ENCODE measurements around the gene WDR1. TPM values are rescaled to one million over a fixed set of nuclear protein-coding genes. Genes with fewer than 3 reads are reported as not detected.

Gene WDR1
- total RNA-seq, 1 experiment from 2014 or later = 223 TPM

- Histone ChIP-seq H3K36me3 (ENCODE audit: control insufficient read depth in 1 of 2, insufficient read depth in 2 of 2, low read length in 2 of 2) (peaks cover 43 to 57% of the 10 kb centered on the region in 2 experiments), H3K4me3 (replicated peaks in 1 of 2; ENCODE audit: low read depth in 1 of 2, low read length in 2 of 2) (no peak overlapping the region), H3K27ac (ENCODE audit: low read depth, low read length) (no peak overlapping the region), H3K4me2 (ENCODE audit: low read length) (no peak overlapping the region), H3K9me3 (ENCODE audit: control insufficient read depth in 1 of 2, insufficient read depth in 1 of 2, low read depth in 1 of 2, low read length in 2 of 2) (no peaks in the 10 kb centered on the region), H3K4me1 (ENCODE audit: control insufficient read depth in 1 of 2, insufficient read depth in 2 of 2, low read length in 2 of 2) (peaks cover 9 to 49% of the 10 kb centered on the region in 2 experiments), H3K9ac (ENCODE audit: low read length) (no peak overlapping the region), H4K20me1 (ENCODE audit: insufficient read depth) (peaks cover 7% of the 10 kb centered on the region; the same call in 1 of the 2 replicates), H3K27me3 (ENCODE audit: insufficient read depth, low read length) (no peaks in the 10 kb centered on the region), H3K9me2 (ENCODE audit: insufficient read depth) (no peaks in the 10 kb centered on the region), H3K79me2 (ENCODE audit: insufficient read depth, low read length) (peaks cover 84% of the 10 kb centered on the region), H2AFZ (ENCODE audit: low read depth, low read length, poor library complexity, severe bottlenecking) (no peak overlapping the region)
- TF ChIP-seq, protein P1, sequence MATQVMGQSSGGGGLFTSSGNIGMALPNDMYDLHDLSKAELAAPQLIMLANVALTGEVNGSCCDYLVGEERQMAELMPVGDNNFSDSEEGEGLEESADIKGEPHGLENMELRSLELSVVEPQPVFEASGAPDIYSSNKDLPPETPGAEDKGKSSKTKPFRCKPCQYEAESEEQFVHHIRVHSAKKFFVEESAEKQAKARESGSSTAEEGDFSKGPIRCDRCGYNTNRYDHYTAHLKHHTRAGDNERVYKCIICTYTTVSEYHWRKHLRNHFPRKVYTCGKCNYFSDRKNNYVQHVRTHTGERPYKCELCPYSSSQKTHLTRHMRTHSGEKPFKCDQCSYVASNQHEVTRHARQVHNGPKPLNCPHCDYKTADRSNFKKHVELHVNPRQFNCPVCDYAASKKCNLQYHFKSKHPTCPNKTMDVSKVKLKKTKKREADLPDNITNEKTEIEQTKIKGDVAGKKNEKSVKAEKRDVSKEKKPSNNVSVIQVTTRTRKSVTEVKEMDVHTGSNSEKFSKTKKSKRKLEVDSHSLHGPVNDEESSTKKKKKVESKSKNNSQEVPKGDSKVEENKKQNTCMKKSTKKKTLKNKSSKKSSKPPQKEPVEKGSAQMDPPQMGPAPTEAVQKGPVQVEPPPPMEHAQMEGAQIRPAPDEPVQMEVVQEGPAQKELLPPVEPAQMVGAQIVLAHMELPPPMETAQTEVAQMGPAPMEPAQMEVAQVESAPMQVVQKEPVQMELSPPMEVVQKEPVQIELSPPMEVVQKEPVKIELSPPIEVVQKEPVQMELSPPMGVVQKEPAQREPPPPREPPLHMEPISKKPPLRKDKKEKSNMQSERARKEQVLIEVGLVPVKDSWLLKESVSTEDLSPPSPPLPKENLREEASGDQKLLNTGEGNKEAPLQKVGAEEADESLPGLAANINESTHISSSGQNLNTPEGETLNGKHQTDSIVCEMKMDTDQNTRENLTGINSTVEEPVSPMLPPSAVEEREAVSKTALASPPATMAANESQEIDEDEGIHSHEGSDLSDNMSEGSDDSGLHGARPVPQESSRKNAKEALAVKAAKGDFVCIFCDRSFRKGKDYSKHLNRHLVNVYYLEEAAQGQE (IDR thresholded peaks at IDR 0.05; ENCODE audit: low read depth) = no peak
- TF ChIP-seq TCF7L2 (IDR thresholded peaks at IDR 0.05; ENCODE audit: borderline replicate concordance, extremely low read depth, insufficient read depth, insufficient read length) (no peak), SP1 (IDR thresholded peaks at IDR 0.05; ENCODE audit: low read depth) (no peak), JUND (IDR thresholded peaks at IDR 0.05) (no peak), POLR2AphosphoS5 (IDR thresholded peaks at IDR 0.05; ENCODE audit: low read depth, low read length) (no peak), ZFX (IDR thresholded peaks at IDR 0.05) (no peak), ZBTB33 (IDR thresholded peaks at IDR 0.05; ENCODE audit: extremely low read depth, insufficient replicate concordance, low read length) (no peak), ELF1 (IDR thresholded peaks at IDR 0.05; ENCODE audit: borderline replicate concordance, low read depth) (no peak), EZH2phosphoT487 (IDR thresholded peaks at IDR 0.05; ENCODE audit: borderline replicate concordance) (no peak), SIN3A (IDR thresholded peaks at IDR 0.05; ENCODE audit: low read depth) (no peak), RAD21 (IDR thresholded peaks at IDR 0.05; ENCODE audit: low read depth) (no peak), POLR2A (IDR thresholded peaks at IDR 0.05; ENCODE audit: borderline replicate concordance, extremely low read depth, insufficient read depth, insufficient read length) (no peak), YY1 (IDR thresholded peaks at IDR 0.05; ENCODE audit: extremely low read depth, insufficient replicate concordance, low read depth, low read length) (no peak), CBX3 (IDR thresholded peaks at IDR 0.05; ENCODE audit: low read depth) (no peak)
- TF ChIP-seq, protein P2, sequence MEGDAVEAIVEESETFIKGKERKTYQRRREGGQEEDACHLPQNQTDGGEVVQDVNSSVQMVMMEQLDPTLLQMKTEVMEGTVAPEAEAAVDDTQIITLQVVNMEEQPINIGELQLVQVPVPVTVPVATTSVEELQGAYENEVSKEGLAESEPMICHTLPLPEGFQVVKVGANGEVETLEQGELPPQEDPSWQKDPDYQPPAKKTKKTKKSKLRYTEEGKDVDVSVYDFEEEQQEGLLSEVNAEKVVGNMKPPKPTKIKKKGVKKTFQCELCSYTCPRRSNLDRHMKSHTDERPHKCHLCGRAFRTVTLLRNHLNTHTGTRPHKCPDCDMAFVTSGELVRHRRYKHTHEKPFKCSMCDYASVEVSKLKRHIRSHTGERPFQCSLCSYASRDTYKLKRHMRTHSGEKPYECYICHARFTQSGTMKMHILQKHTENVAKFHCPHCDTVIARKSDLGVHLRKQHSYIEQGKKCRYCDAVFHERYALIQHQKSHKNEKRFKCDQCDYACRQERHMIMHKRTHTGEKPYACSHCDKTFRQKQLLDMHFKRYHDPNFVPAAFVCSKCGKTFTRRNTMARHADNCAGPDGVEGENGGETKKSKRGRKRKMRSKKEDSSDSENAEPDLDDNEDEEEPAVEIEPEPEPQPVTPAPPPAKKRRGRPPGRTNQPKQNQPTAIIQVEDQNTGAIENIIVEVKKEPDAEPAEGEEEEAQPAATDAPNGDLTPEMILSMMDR (IDR thresholded peaks at IDR 0.05 in 2 of 3, conservative IDR thresholded peaks at IDR 0.05 in 1 of 3; ENCODE audit: borderline replicate concordance in 1 of 3, insufficient read depth in 1 of 3, low read depth in 2 of 3, low read length in 2 of 3) = no peak
- TF ChIP-seq, protein P3, sequence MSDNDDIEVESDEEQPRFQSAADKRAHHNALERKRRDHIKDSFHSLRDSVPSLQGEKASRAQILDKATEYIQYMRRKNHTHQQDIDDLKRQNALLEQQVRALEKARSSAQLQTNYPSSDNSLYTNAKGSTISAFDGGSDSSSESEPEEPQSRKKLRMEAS (IDR thresholded peaks at IDR 0.05) = no peak
- TF ChIP-seq, protein P4, sequence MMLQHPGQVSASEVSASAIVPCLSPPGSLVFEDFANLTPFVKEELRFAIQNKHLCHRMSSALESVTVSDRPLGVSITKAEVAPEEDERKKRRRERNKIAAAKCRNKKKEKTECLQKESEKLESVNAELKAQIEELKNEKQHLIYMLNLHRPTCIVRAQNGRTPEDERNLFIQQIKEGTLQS (IDR thresholded peaks at IDR 0.05) = no peak
- no TSS peak for BruUV-seq (replicated peaks)
- CTCF ChIA-PET = no interaction called here
- ATAC-seq (no peak), DNase-seq (ENCODE audit: low read depth, low spot score) (no peak)
- POLR2A ChIA-PET = no interaction called here
- intact Hi-C loops (cut with micrococcal nuclease) = no loop called here
- RAD21 ChIA-PET (ENCODE audit: low non-redundant PET in 1 of 2, low total read pairs in 2 of 2, uncharacterized antibody in 2 of 2, unreplicated experiment in 2 of 2) = no interaction called here
These were observed 3.8 kb downstream of the WDR1 start for GRCh38 chr4:10112658-10113284.
